22Rv1 (cell line): ENCODE data around the gene CNTLN.

ENCODE experiments used
- CTCF ChIP-seq: fragments of 450-650 bp; IDR thresholded peaks from 2 replicates; pipeline ENCODE4 v1.5.1; 2017; ENCODE audit warnings: mild to moderate bottlenecking
- ZFX ChIP-seq: fragments of 450-650 bp; IDR thresholded peaks from 2 replicates; pipeline ENCODE4 v1.6.1; 2017; ENCODE audit warnings: antibody characterized with exemption, borderline replicate concordance

- no peak for TF ChIP-seq CTCF
- no peak for TF ChIP-seq ZFX
Observed at GRCh38 chr9:17204611-17205152, 69.8 kb downstream of the CNTLN start.
